ENCODE data around the gene SLC22A3. TPM values are rescaled to one million over a fixed set of nuclear protein-coding genes. Genes with fewer than 3 reads are reported as not detected.

The SLC22A3 gene
- total RNA-seq, 1 donor from 2014 or later: 1.7 TPM

GRCh38 chr6:160450849-160451248 is 102.7 kb downstream of the SLC22A3 start:
- no peak for DNase-seq (ENCODE audit: low spot score, unreplicated experiment)
- H3K9me3 Mint-ChIP-seq (ENCODE audit: low read depth): peaks cover 4% of the 10 kb centered on the region
- H3K36me3 Mint-ChIP-seq (ENCODE audit: insufficient read depth): peaks cover 3% of the 10 kb centered on the region
- no peaks in the 10 kb centered on the region for H3K27me3 Mint-ChIP-seq
- H3K27ac Mint-ChIP-seq: no peak overlapping the region
- no peak overlapping the region for H3K4me3 Mint-ChIP-seq (ENCODE audit: low read depth)
- peaks cover 3% of the 10 kb centered on the region for H3K4me1 Mint-ChIP-seq (ENCODE audit: low read depth)
- no peak for TF ChIP-seq CTCF (IDR thresholded peaks at IDR 0.05; ENCODE audit: unreplicated experiment)

GRCh38 chr6:160454303-160454702 is 106.1 kb downstream of the SLC22A3 start:
- TF ChIP-seq CTCF (IDR thresholded peaks at IDR 0.05; ENCODE audit: unreplicated experiment): no peak
- Mint-ChIP-seq H3K27ac (no peak overlapping the region), H3K4me1 (ENCODE audit: low read depth) (peaks cover 3% of the 10 kb centered on the region), H3K27me3 (no peaks in the 10 kb centered on the region), H3K9me3 (ENCODE audit: low read depth) (peaks cover 4% of the 10 kb centered on the region), H3K36me3 (ENCODE audit: insufficient read depth) (peaks cover 3% of the 10 kb centered on the region), H3K4me3 (ENCODE audit: low read depth) (no peak overlapping the region)
- DNase-seq (ENCODE audit: low spot score, unreplicated experiment): no peak

GRCh38 chr6:160455081-160455480 is 106.9 kb downstream of the SLC22A3 start:
- DNase-seq (ENCODE audit: low spot score, unreplicated experiment): no peak
- no peak for TF ChIP-seq CTCF (IDR thresholded peaks at IDR 0.05; ENCODE audit: unreplicated experiment)
- H3K27ac Mint-ChIP-seq: no peak overlapping the region
- no peak overlapping the region for H3K4me3 Mint-ChIP-seq (ENCODE audit: low read depth)
- H3K36me3 Mint-ChIP-seq (ENCODE audit: insufficient read depth): no peaks in the 10 kb centered on the region
- peaks cover 3% of the 10 kb centered on the region for H3K4me1 Mint-ChIP-seq (ENCODE audit: low read depth)
- H3K27me3 Mint-ChIP-seq: no peaks in the 10 kb centered on the region
- H3K9me3 Mint-ChIP-seq (ENCODE audit: low read depth): no peaks in the 10 kb centered on the region

- Mint-ChIP-seq H3K27me3 (no peaks in the 10 kb centered on the region), H3K4me1 (ENCODE audit: low read depth) (peaks cover 3% of the 10 kb centered on the region), H3K36me3 (ENCODE audit: insufficient read depth) (no peaks in the 10 kb centered on the region), H3K4me3 (ENCODE audit: low read depth) (no peak overlapping the region), H3K9me3 (ENCODE audit: low read depth) (no peaks in the 10 kb centered on the region), H3K27ac (no peak overlapping the region)
- TF ChIP-seq CTCF (IDR thresholded peaks at IDR 0.05; ENCODE audit: unreplicated experiment): peak; percentile 99
- DNase-seq (ENCODE audit: low spot score, unreplicated experiment): peak; percentile 71
These were observed 107.5 kb downstream of the SLC22A3 start for GRCh38 chr6:160455541-160456213.

- H3K27me3 Mint-ChIP-seq: no peaks in the 10 kb centered on the region
- H3K27ac Mint-ChIP-seq: no peak overlapping the region
- H3K4me3 Mint-ChIP-seq (ENCODE audit: low read depth): no peak overlapping the region
- no peaks in the 10 kb centered on the region for H3K36me3 Mint-ChIP-seq (ENCODE audit: insufficient read depth)
- DNase-seq (ENCODE audit: low spot score, unreplicated experiment): no peak
- H3K9me3 Mint-ChIP-seq (ENCODE audit: low read depth): no peaks in the 10 kb centered on the region
- no peak for TF ChIP-seq CTCF (IDR thresholded peaks at IDR 0.05; ENCODE audit: unreplicated experiment)
- H3K4me1 Mint-ChIP-seq (ENCODE audit: low read depth): peaks cover 3% of the 10 kb centered on the region
These were observed 108.0 kb downstream of the SLC22A3 start for GRCh38 chr6:160456214-160456546.

Data from progenitor cell of endocrine pancreas (in vitro differentiated cells).